Nephron progenitor cell (in vitro differentiated cells): ENCODE measurements around the gene GRIK4.
A peak's percentile ranks its signal among the peaks of the same experiment; 100 is the strongest.
"Not testable (repeated sequence)": the region's sequence is repeated elsewhere in the genome, so short reads cannot be mapped to it uniquely, and the experiment has no call there.

Source experiments
- DNase-seq: peaks from one replicate; pipeline ENCODE4 v3.0.0; 2021
- H3K27ac Mint-ChIP-seq: 2 replicates; pipeline ENCODE4 v1.8.0; 2021; ENCODE audit warnings: mild to moderate bottlenecking, moderate library complexity, mixed read lengths
- H3K27me3 Mint-ChIP-seq: 2 replicates; pipeline ENCODE4 v1.8.0; 2021; ENCODE audit warnings: mild to moderate bottlenecking, low read depth, mixed read lengths; ENCODE audit not compliant: poor library complexity
- H3K36me3 Mint-ChIP-seq: 2 replicates; pipeline ENCODE4 v1.8.0; 2021; ENCODE audit warnings: low read depth, mixed read lengths
- H3K4me1 Mint-ChIP-seq: 2 replicates; pipeline ENCODE4 v1.8.0; 2021; ENCODE audit warnings: mixed read lengths
- H3K4me3 Mint-ChIP-seq: 2 replicates; pipeline ENCODE4 v1.8.0; 2021; ENCODE audit warnings: mild to moderate bottlenecking, moderate library complexity, mixed read lengths
- H3K9me3 Mint-ChIP-seq: 2 replicates; pipeline ENCODE4 v1.8.0; 2021; ENCODE audit warnings: mild to moderate bottlenecking, moderate library complexity, mixed read lengths
- CTCF ChIP-seq: fragments of 200-600 bp; sonication (generic); IDR thresholded peaks from 2 replicates; pipeline ENCODE4 v1.5.0; 2021; ENCODE audit warnings: antibody characterized with exemption

Gene GRIK4

GRCh38 chr11:120750647-120751549 is 239.3 kb downstream of the GRIK4 start:
- Mint-ChIP-seq H3K9me3 (no peaks in the 10 kb centered on the region), H3K27ac (no peak overlapping the region), H3K27me3 (peaks cover 11% of the 10 kb centered on the region), H3K36me3 (no peaks in the 10 kb centered on the region), H3K4me1 (peaks cover 38% of the 10 kb centered on the region), H3K4me3 (no peak overlapping the region)
- no peak for TF ChIP-seq CTCF
- no peak for DNase-seq

GRCh38 chr11:120751550-120751949 is 240.0 kb downstream of the GRIK4 start:
- Mint-ChIP-seq H3K36me3 (no peaks in the 10 kb centered on the region), H3K27me3 (peaks cover 11% of the 10 kb centered on the region), H3K9me3 (no peaks in the 10 kb centered on the region), H3K4me1 (peaks cover 32% of the 10 kb centered on the region), H3K27ac (no peak overlapping the region), H3K4me3 (no peak overlapping the region)
- no peak for TF ChIP-seq CTCF
- no peak for DNase-seq

- Mint-ChIP-seq H3K4me3 (no peak overlapping the region), H3K27ac (peak overlapping the region; percentile 32), H3K9me3 (no peaks in the 10 kb centered on the region), H3K36me3 (no peaks in the 10 kb centered on the region), H3K27me3 (peaks cover 14% of the 10 kb centered on the region), H3K4me1 (peaks cover 22% of the 10 kb centered on the region)
- TF ChIP-seq CTCF: no peak
- no peak for DNase-seq
Measured at GRCh38 chr11:120752668-120753067, 241.1 kb downstream of the GRIK4 start.

GRCh38 chr11:120756931-120757330 is 245.4 kb downstream of the GRIK4 start:
- Mint-ChIP-seq H3K4me3 (no peak overlapping the region), H3K9me3 (no peaks in the 10 kb centered on the region), H3K27ac (no peak overlapping the region), H3K36me3 (no peaks in the 10 kb centered on the region), H3K4me1 (peaks cover 8% of the 10 kb centered on the region), H3K27me3 (peaks cover 8% of the 10 kb centered on the region)
- no peak for DNase-seq
- no peak for TF ChIP-seq CTCF

GRCh38 chr11:120759046-120759445 is 247.5 kb downstream of the GRIK4 start:
- Mint-ChIP-seq H3K4me3 (no peak overlapping the region), H3K27me3 (peaks cover 8% of the 10 kb centered on the region), H3K27ac (no peak overlapping the region), H3K9me3 (peaks cover 16% of the 10 kb centered on the region), H3K36me3 (no peaks in the 10 kb centered on the region), H3K4me1 (peaks cover 4% of the 10 kb centered on the region)
- TF ChIP-seq CTCF: no peak
- DNase-seq: no peak

GRCh38 chr11:120765710-120766109 is 254.2 kb downstream of the GRIK4 start:
- H3K4me3 Mint-ChIP-seq, DNase-seq, H3K27ac Mint-ChIP-seq, H3K4me1 Mint-ChIP-seq, H3K27me3 Mint-ChIP-seq: not testable (repeated sequence)
- peaks cover 62% of the 10 kb centered on the region for H3K9me3 Mint-ChIP-seq
- H3K36me3 Mint-ChIP-seq: peaks cover 16% of the 10 kb centered on the region
